ENCODE measurements around the gene AKR1D1.

The AKR1D1 gene

DNA sequence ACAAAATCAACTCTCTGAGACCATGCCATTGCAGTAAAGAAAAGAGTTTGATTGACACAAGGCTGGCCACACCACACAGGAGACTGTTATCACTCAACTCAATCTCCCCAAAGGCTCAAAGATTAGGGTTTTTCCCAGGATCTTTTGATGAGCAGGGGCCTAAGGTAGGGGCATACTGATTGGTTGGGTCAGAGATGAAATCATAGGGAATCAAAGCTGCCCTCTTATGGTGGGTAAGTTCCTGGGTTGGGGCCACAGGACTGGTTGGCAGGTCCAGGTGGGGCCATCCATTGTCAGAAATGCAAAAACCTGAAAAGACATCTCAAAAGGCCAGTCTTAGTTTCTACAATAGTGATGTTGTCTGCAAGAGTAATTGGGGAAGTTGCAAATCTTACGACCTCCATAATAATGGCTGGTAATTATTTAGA is 91.6 kb downstream of the AKR1D1 start:
- no peak overlapping the region for H3K27ac ChIP-seq

More for the DNA sequence above, 91.6 kb downstream of the AKR1D1 start:
- TF ChIP-seq ZFX (IDR thresholded peaks at IDR 0.05) = no peak
- TF ChIP-seq, protein P1, sequence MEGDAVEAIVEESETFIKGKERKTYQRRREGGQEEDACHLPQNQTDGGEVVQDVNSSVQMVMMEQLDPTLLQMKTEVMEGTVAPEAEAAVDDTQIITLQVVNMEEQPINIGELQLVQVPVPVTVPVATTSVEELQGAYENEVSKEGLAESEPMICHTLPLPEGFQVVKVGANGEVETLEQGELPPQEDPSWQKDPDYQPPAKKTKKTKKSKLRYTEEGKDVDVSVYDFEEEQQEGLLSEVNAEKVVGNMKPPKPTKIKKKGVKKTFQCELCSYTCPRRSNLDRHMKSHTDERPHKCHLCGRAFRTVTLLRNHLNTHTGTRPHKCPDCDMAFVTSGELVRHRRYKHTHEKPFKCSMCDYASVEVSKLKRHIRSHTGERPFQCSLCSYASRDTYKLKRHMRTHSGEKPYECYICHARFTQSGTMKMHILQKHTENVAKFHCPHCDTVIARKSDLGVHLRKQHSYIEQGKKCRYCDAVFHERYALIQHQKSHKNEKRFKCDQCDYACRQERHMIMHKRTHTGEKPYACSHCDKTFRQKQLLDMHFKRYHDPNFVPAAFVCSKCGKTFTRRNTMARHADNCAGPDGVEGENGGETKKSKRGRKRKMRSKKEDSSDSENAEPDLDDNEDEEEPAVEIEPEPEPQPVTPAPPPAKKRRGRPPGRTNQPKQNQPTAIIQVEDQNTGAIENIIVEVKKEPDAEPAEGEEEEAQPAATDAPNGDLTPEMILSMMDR (conservative IDR thresholded peaks at IDR 0.05) = no peak

Measured in C4-2B (cell line).